ENCODE measurements around the gene IYD. TPM values are rescaled to one million over a fixed set of nuclear protein-coding genes. Genes with fewer than 3 reads are reported as not detected.

IYD gene
- total and polyA plus RNA-seq, 9 of the 15 experiments (the other 6 are each of a cell fraction or from before 2014, with no cell fraction given), result not detected

GRCh38 chr6:150394899-150395295 lies 26.1 kb downstream of the IYD start:
- no peaks in the 10 kb centered on the region for H3K79me2 ChIP-seq (ENCODE audit: control insufficient read depth, insufficient read depth, low read length)
- no TSS peak for BruUV-seq (replicated peaks)
- no peak overlapping the region for H2AFZ ChIP-seq (ENCODE audit: low read depth, low read length)
- FAIRE-seq (no peak), DNase-seq (ENCODE audit: extremely low read depth in 1 of 4, low spot score in 3 of 4) (no peak), ATAC-seq (no peak)
- no peaks in the 10 kb centered on the region for H3K4me1 ChIP-seq (replicated peaks in 1 of 2; ENCODE audit: control insufficient read depth in 2 of 2, insufficient read depth in 2 of 2, low read length in 2 of 2)
- no peaks in the 10 kb centered on the region for H3K9me1 ChIP-seq (ENCODE audit: control insufficient read depth, insufficient read depth, low read length)
- ChIA-PET POLR2A (interaction anchor here (0.6 to 1.9 kb wide), 8 partner anchors 10 to 323 kb away, joined by 3 to 7 read pairs (median 4); no protein-coding TSS in a partner anchor), CTCF (ENCODE audit: low intra/inter-chr PET ratio) (interaction anchor here (0.7 to 2.2 kb wide), 6 partner anchors 10 to 461 kb away, joined by 3 to 22 read pairs (median 4); no protein-coding TSS in a partner anchor)
- no peak overlapping the region for H3K27ac ChIP-seq (ENCODE audit: extremely low read depth, low read depth, low read length)
- H4K20me1 ChIP-seq (replicated peaks; ENCODE audit: control insufficient read depth, insufficient read depth, low read length), result no peaks in the 10 kb centered on the region
- H3K9ac ChIP-seq (ENCODE audit: insufficient read depth in 1 of 2, low read depth in 2 of 2, low read length in 2 of 2), result no peak overlapping the region
- no peak for TF ChIP-seq SP2 (IDR thresholded peaks at IDR 0.05; ENCODE audit: extremely low read depth, low read depth, low read length, poor library complexity, severe bottlenecking)
- TF ChIP-seq, protein P1, sequence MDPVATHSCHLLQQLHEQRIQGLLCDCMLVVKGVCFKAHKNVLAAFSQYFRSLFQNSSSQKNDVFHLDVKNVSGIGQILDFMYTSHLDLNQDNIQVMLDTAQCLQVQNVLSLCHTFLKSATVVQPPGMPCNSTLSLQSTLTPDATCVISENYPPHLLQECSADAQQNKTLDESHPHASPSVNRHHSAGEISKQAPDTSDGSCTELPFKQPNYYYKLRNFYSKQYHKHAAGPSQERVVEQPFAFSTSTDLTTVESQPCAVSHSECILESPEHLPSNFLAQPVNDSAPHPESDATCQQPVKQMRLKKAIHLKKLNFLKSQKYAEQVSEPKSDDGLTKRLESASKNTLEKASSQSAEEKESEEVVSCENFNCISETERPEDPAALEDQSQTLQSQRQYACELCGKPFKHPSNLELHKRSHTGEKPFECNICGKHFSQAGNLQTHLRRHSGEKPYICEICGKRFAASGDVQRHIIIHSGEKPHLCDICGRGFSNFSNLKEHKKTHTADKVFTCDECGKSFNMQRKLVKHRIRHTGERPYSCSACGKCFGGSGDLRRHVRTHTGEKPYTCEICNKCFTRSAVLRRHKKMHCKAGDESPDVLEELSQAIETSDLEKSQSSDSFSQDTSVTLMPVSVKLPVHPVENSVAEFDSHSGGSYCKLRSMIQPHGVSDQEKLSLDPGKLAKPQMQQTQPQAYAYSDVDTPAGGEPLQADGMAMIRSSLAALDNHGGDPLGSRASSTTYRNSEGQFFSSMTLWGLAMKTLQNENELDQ (CRISPR knock-in tag; IDR thresholded peaks at IDR 0.05; ENCODE audit: borderline replicate concordance), result no peak
- no peak for TF ChIP-seq ZNF133 (CRISPR knock-in tag; IDR thresholded peaks at IDR 0.05)
- no peak for TF ChIP-seq NONO (IDR thresholded peaks at IDR 0.05; ENCODE audit: low read depth in 2 of 2, low read length in 1 of 2)
- no peak for TF ChIP-seq SMARCE1 (IDR thresholded peaks at IDR 0.05)
- no peak overlapping the region for H3K4me2 ChIP-seq (ENCODE audit: insufficient read depth, low read length)
- no peak overlapping the region for H3K4me3 ChIP-seq
- no peaks in the 10 kb centered on the region for H3K9me3 ChIP-seq (replicated peaks; ENCODE audit: control insufficient read depth, insufficient read depth, low read depth, low read length)
- intact Hi-C loops (cut with micrococcal nuclease), result loop anchor here (1.0 to 5.0 kb wide), 4 partner anchors 38 to 463 kb away; no protein-coding TSS in a partner anchor
- H3K36me3 ChIP-seq (ENCODE audit: control insufficient read depth, insufficient read depth, low read length), result no peaks in the 10 kb centered on the region
- H3K27me3 ChIP-seq (ENCODE audit: control insufficient read depth in 2 of 2, insufficient read depth in 2 of 2, low read length in 2 of 2), result peaks cover 25 to 46% of the 10 kb centered on the region in 2 experiments; a peak in 4 of 5 replicates
- in situ Hi-C loops (cut with MboI), result loop anchor here (5.0 kb wide), 1 partner anchor 323 kb away; no protein-coding TSS in a partner anchor
- WGBS (ENCODE audit: insufficient coverage, low coverage, missing lambda C conversion rate), result 0% methylated on average over 3 of the region's 3 CpGs

Data from K562 (cell line).